ENCODE results near the gene UGT1A10.
A peak's percentile ranks its signal among the peaks of the same experiment; 100 is the strongest.

Gene UGT1A10

GRCh38 chr2:233789554-233789953, 153.3 kb downstream of the UGT1A10 start:
- DNase-seq, result no peak

- no peak for DNase-seq
These were observed 155.1 kb downstream of the UGT1A10 start for GRCh38 chr2:233791151-233791882.

- DNase-seq, result no peak
These were observed 155.7 kb downstream of the UGT1A10 start for GRCh38 chr2:233791883-233792329.

GRCh38 chr2:233792720-233793119, 156.5 kb downstream of the UGT1A10 start:
- no peak for DNase-seq

- peak; percentile 81 for DNase-seq
These were observed 157.3 kb downstream of the UGT1A10 start for GRCh38 chr2:233793465-233794127.

GRCh38 chr2:233794128-233794658, 157.9 kb downstream of the UGT1A10 start:
- DNase-seq, result no peak

GRCh38 chr2:233795735-233796171, 159.5 kb downstream of the UGT1A10 start:
- no peak for DNase-seq

- DNase-seq, result no peak
These were observed 160.0 kb downstream of the UGT1A10 start for GRCh38 chr2:233796254-233796653.

- DNase-seq, result no peak
These were observed 162.3 kb downstream of the UGT1A10 start for GRCh38 chr2:233798335-233799086.

- no peak for DNase-seq
These were observed 162.9 kb downstream of the UGT1A10 start for GRCh38 chr2:233799087-233799665.

- DNase-seq, result no peak
These were observed 163.5 kb downstream of the UGT1A10 start for GRCh38 chr2:233799716-233800115.

GRCh38 chr2:233800208-233800607, 164.0 kb downstream of the UGT1A10 start:
- no peak for DNase-seq

- DNase-seq, result no peak
These were observed 165.3 kb downstream of the UGT1A10 start for GRCh38 chr2:233801357-233802131.

GRCh38 chr2:233802132-233802815, 166.0 kb downstream of the UGT1A10 start:
- no peak for DNase-seq

- DNase-seq, result no peak
These were observed 167.2 kb downstream of the UGT1A10 start for GRCh38 chr2:233803292-233803911.

- no peak for DNase-seq
These were observed 167.7 kb downstream of the UGT1A10 start for GRCh38 chr2:233803994-233804393.

GRCh38 chr2:233807215-233807865, 171.1 kb downstream of the UGT1A10 start:
- no peak for DNase-seq

- DNase-seq, result no peak
These were observed 172.0 kb downstream of the UGT1A10 start for GRCh38 chr2:233807966-233808935.

- no peak for DNase-seq
These were observed 174.1 kb downstream of the UGT1A10 start for GRCh38 chr2:233810385-233810784.
